A673 (cell line): ENCODE results near the gene ZNF513. TPM values are rescaled to one million over a fixed set of nuclear protein-coding genes. Genes with fewer than 3 reads are reported as not detected.

Experiments
- BruUV-seq: library from RNA; stranded (reverse); fragments of 400-500 nt; replicated peaks from 2 replicates; lab custom pipeline; 2021; lab: Mats Ljungman, UMichigan
- CTCF ChIA-PET: fragments of 300-600 bp; sonication (Branson Sonifier 250); formaldehyde crosslinking; loops from one replicate; lab custom pipeline; 2022; ENCODE audit warnings: antibody characterized with exemption; lab: Charles Lee
- POLR2A ChIA-PET: fragments of 300-600 bp; sonication (Branson Sonifier 250); formaldehyde crosslinking; loops from one replicate; lab custom pipeline; 2022; ENCODE audit warnings: antibody characterized with exemption; ENCODE audit not compliant: low non-redundant PET; lab: Charles Lee
- DNase-seq: peaks from one replicate; pipeline ENCODE4 v3.0.0-alpha.2; 2015; ENCODE audit warnings: low spot score
- H3K27ac ChIP-seq: fragments of 200-600 bp; sonication (generic); 2 replicates; pipeline ENCODE4 v1.5.1; 2016; ENCODE audit warnings: mixed run types, low read depth, mild to moderate bottlenecking, mixed read lengths, antibody characterized with exemption, low read length; ENCODE audit not compliant: poor library complexity, severe bottlenecking
- H3K27me3 ChIP-seq: fragments of 200-600 bp; sonication (generic); replicated peaks from 2 replicates; pipeline ENCODE4 v1.6.1; 2017; ENCODE audit warnings: mixed run types, low read depth, mild to moderate bottlenecking, mixed read lengths, antibody characterized with exemption, low read length; ENCODE audit not compliant: insufficient read depth, poor library complexity
- H3K36me3 ChIP-seq: fragments of 200-600 bp; sonication (generic); 2 replicates; pipeline ENCODE4 v1.6.1; 2016; ENCODE audit warnings: mixed run types, mild to moderate bottlenecking, mixed read lengths, antibody characterized with exemption, low read length; ENCODE audit not compliant: insufficient read depth, poor library complexity, severe bottlenecking
- H3K4me1 ChIP-seq: fragments of 200-600 bp; sonication (generic); 2 replicates; pipeline ENCODE4 v1.6.1; 2017; ENCODE audit warnings: mixed run types, mild to moderate bottlenecking, mixed read lengths, antibody characterized with exemption, low read length; ENCODE audit not compliant: insufficient read depth, poor library complexity, severe bottlenecking
- H3K4me3 ChIP-seq: fragments of 200-600 bp; sonication (generic); 2 replicates; pipeline ENCODE4 v1.5.1; 2016; ENCODE audit warnings: low read depth, mixed run types, mild to moderate bottlenecking, mixed read lengths, low read length; ENCODE audit not compliant: poor library complexity, severe bottlenecking
- H3K9me3 ChIP-seq: fragments of 200-600 bp; sonication (generic); 2 replicates; pipeline ENCODE4 v1.6.1; 2016; ENCODE audit warnings: mixed run types, low read depth, mild to moderate bottlenecking, mixed read lengths, antibody characterized with exemption, low read length; ENCODE audit not compliant: poor library complexity, severe bottlenecking
- EZH2 ChIP-seq: fragments of 200-600 bp; sonication (generic); IDR thresholded peaks from 2 replicates; pipeline ENCODE4 v1.6.1; 2017; ENCODE audit warnings: borderline replicate concordance, low read depth, mild to moderate bottlenecking, mixed read lengths, antibody characterized with exemption, low read length; ENCODE audit not compliant: poor library complexity, severe bottlenecking
- intact Hi-C: fragments of 100-400 bp; cut with micrococcal nuclease; formaldehyde crosslinking; loops from one replicate; pipeline ENCODE4 v1.10.0; 2022; ENCODE audit not compliant: unreplicated experiment
- total RNA-seq: library from RNA; stranded (reverse); gene quantifications from 2 replicates; pipeline ENCODE4 v1.2.3, GENCODE V29; 2021
- TF ChIP-seq, protein P1 (sequence below): fragments of 300-800, 200-600 bp; sonication (generic); conservative IDR thresholded peaks from 2 replicates; pipeline ENCODE4 v1.5.1; 2017; ENCODE audit warnings: low read depth, mild to moderate bottlenecking, antibody characterized with exemption, low read length, moderate library complexity, mixed read lengths

Gene ZNF513
- total RNA-seq, 1 experiment from 2014 or later: 21.3 TPM

- no TSS peak for BruUV-seq
- no peaks in the 10 kb centered on the region for H3K9me3 ChIP-seq
- DNase-seq: no peak
- intact Hi-C loops: no loop called here
- CTCF ChIA-PET: no interaction called here
- TF ChIP-seq, protein P1, sequence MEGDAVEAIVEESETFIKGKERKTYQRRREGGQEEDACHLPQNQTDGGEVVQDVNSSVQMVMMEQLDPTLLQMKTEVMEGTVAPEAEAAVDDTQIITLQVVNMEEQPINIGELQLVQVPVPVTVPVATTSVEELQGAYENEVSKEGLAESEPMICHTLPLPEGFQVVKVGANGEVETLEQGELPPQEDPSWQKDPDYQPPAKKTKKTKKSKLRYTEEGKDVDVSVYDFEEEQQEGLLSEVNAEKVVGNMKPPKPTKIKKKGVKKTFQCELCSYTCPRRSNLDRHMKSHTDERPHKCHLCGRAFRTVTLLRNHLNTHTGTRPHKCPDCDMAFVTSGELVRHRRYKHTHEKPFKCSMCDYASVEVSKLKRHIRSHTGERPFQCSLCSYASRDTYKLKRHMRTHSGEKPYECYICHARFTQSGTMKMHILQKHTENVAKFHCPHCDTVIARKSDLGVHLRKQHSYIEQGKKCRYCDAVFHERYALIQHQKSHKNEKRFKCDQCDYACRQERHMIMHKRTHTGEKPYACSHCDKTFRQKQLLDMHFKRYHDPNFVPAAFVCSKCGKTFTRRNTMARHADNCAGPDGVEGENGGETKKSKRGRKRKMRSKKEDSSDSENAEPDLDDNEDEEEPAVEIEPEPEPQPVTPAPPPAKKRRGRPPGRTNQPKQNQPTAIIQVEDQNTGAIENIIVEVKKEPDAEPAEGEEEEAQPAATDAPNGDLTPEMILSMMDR: no peak
- no peak for TF ChIP-seq EZH2
- no peak overlapping the region for H3K4me3 ChIP-seq
- no peaks in the 10 kb centered on the region for H3K27me3 ChIP-seq
- no peaks in the 10 kb centered on the region for H3K36me3 ChIP-seq
- no peak overlapping the region for H3K27ac ChIP-seq
- peaks cover 3% of the 10 kb centered on the region for H3K4me1 ChIP-seq
- POLR2A ChIA-PET: no interaction called here
Measured at GRCh38 chr2:27351802-27352598, 28.5 kb downstream of the ZNF513 start.

- Histone ChIP-seq H3K4me1 (no peaks in the 10 kb centered on the region), H3K27me3 (no peaks in the 10 kb centered on the region), H3K9me3 (no peaks in the 10 kb centered on the region), H3K36me3 (no peaks in the 10 kb centered on the region), H3K4me3 (no peak overlapping the region), H3K27ac (no peak overlapping the region)
- BruUV-seq: no TSS peak
- intact Hi-C loops: no loop called here
- TF ChIP-seq EZH2: no peak
- TF ChIP-seq, protein P1: no peak
- DNase-seq: no peak
- ChIA-PET CTCF (no interaction called here), POLR2A (no interaction called here)
Measured at GRCh38 chr2:27350106-27350693, 30.3 kb downstream of the ZNF513 start.

GRCh38 chr2:27347641-27348040 lies 32.9 kb downstream of the ZNF513 start:
- CTCF ChIA-PET: interaction anchor here (0.6 kb wide), 1 partner anchor 266 kb away, joined by 3 read pairs; no protein-coding TSS in a partner anchor
- TF ChIP-seq EZH2: no peak
- TF ChIP-seq, protein P1: no peak
- no peak for DNase-seq
- Histone ChIP-seq H3K9me3 (no peaks in the 10 kb centered on the region), H3K27me3 (no peaks in the 10 kb centered on the region), H3K4me3 (no peak overlapping the region), H3K27ac (no peak overlapping the region), H3K4me1 (no peaks in the 10 kb centered on the region), H3K36me3 (peaks cover 7% of the 10 kb centered on the region)
- intact Hi-C loops: no loop called here
- BruUV-seq: no TSS peak
- POLR2A ChIA-PET: no interaction called here
